Adipose tissue (tissue), 3 donors: ENCODE measurements around the gene PGM5. TPM values are rescaled to one million over a fixed set of nuclear protein-coding genes. Genes with fewer than 3 reads are reported as not detected.

Experiments
- H3K27ac ChIP-seq: one replicate; pipeline ENCODE4 v1.5.1; 2013; ENCODE audit warnings: low read depth, low read length
- WGBS, 3 donors: extraction: QIAGEN DNeasy Blood & Tissue Kit; methylation state at CpG; one replicate each; pipeline ENCODE4 v1.1.7; 2013; 5-methylcytosine and 5-hydroxymethylcytosine counted together
- polyA plus RNA-seq, 3 donors: library from polyadenylated mRNA; stranded (reverse); fragments of 200-250 nt; gene quantifications; one replicate each; pipeline ENCODE4 v1.2.3, GENCODE V29; 2013
- donor health status: healthy with polysubstance abuse.
- donor health status: Bipolar disorder and iron deficiency.
- donor health status: healthy.

PGM5 gene
- polyA plus RNA-seq, 3 donors, result 2.3 to 30.0 (median 12.1) TPM

DNA sequence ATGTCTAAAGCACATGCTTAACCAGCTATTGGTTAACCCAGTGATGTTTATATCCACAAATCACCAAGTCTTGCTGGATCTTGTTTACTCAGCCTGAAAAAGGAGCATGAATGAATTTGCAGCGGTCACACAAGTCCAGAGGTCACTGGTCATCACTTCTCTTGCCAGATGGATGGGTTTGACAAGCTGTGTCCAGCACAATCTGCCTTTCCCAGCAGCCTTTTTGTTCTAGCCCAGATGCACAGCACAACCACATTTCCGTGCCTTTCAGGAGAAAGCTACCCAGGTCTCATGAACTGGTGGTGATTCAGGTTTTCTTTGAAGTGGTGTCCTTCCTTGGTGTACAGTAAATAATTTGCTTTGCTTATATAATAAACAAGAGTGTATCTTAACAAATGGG lies 152.1 kb downstream of the PGM5 start:
- no peak overlapping the region for H3K27ac ChIP-seq
- WGBS, 3 donors, result 68 to 84% (median 82%) methylated on average over 2 of the region's 2 CpGs

DNA sequence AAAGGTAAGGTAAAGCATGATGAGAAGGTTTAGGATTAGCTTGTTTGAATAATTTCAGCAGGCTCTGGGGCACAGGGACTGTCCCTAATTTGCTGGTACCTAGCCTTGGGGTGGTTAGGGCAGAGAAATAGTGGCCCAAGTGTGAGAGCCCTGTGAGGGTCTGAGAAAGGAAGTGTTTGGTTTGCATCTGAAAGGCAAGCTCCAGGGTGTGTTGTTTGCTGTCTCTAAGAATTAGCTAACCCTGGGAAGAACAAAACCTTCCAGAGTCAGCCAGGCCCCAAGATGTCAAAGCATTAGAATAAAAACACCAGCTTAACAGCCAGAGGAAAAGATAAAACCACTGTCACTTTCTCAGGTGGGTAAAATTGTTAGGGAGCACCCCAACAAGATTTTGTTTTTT lies 153.3 kb downstream of the PGM5 start:
- H3K27ac ChIP-seq, result no peak overlapping the region

DNA sequence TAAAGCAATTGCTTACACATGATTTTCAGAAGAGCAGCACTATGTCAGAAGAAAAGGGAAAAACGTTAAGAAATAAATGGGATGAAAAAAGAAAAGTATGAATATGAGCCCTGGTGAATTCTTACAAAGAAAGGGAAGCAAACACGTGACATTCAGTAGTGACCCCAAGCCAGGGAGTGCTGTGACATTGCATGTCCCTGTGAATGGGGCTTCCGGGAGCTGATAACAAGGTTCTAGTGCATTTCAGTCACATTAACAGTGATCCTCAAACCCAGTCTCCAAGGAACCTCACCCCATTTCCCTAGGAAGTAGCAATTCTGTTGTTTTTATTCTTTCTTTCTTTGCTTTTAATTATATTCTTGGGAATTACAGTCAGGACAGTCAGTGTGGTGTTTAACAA lies 157.0 kb downstream of the PGM5 start:
- no peak overlapping the region for H3K27ac ChIP-seq
- WGBS, 3 donors, result 68 to 80% (median 76%) methylated on average over 3 of the region's 3 CpGs

DNA sequence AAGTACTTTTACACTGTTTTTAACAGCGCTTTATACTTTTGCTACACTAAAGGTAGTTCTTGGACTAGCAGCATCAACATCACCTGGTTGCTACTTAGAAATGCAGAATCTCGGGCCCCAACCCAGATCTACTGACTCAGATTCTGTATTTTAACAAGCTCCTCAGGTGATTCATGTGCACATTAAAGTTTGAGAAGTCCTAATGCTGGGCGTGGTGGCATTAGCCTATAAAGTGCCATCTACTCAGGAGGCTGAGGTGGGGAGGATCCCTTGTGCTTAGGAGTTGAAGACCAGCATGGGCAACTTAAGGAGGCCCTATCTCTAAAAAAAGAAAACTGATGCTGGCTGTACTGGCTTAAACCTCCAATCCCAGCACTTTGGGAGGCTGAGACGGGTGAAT lies 157.6 kb downstream of the PGM5 start:
- H3K27ac ChIP-seq, result no peak overlapping the region
- WGBS, 3 donors, result 91 to 97% (median 94%) methylated on average over 4 of the region's 4 CpGs

DNA sequence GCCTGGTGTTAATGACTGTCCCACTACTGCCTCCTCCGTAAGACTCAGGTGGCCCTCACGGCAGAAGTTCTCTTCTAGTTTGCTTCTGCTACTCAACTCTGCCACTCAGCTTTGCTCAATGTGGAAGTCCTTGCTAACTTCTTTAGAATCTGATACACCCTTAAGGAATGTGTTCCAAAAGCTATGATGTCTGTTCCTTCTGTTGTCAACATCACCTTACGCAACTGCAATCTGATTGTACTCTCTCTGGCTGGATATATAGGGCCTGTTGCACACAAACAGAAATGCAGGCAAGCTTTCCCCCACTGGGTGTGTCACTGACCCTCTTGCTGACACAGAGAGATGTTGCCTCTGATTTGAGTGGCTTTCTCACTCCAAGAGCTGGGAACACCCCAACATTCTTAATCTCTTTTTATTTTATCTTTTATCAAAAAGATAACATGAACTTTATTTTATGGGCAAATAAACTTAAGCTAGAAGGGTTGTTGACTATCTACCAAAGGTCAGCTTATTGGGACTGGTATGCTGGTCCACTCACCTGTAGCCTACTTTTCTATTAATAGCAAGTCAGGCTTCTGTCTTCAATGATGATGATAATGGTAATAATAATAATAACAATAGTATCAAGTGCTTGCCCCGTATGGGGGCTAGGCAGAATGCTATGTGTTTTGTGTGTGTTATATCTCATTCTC lies 159.1 kb downstream of the PGM5 start:
- 86 to 92% (median 88%) methylated on average over 4 of the region's 4 CpGs for WGBS, 3 donors
- H3K27ac ChIP-seq, result no peak overlapping the region

DNA sequence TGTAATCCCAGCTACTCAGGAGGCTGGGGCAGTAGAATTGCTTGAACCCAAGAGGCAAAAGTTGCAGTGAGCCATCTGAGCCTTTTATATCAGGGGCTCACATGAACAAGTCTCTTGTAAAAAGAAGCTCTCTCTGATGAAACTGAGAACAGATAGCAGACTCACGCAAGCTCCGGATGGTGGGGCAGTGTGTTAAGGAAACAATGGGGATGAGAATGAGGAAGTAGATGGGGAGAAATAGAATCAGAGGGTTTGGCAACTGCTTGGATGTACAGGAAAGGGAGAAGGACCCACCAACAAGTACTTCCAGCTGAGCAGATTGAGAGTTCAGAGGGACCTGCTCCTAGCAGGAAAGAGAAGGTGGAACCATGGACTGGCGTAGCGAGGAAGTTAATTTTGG lies 165.7 kb downstream of the PGM5 start:
- H3K27ac ChIP-seq, result no peak overlapping the region
- 43 to 67% (median 49%) methylated on average over 4 of the region's 4 CpGs for WGBS, 3 donors

DNA sequence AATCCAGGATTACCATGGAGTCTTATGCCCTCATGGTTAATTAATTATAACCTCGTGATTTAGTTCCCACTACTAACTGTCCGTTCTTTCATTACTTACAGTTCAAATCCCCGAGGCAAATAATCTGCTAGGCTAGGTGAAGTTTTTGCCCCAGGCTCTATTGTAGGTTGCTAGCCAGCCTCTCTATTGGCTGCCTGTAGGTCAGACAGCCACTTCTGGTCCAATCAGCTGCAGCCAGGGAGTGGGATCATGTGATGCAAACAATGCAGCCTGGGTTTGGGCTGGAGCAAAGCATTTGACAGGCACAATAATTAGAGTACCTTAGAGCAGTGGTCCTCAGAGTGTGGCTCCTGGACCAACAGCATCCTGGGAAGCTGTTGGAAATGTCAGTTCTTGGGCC lies 166.5 kb downstream of the PGM5 start:
- 74 to 97% (median 92%) methylated on average over 3 of the region's 3 CpGs for WGBS, 3 donors
- no peak overlapping the region for H3K27ac ChIP-seq

DNA sequence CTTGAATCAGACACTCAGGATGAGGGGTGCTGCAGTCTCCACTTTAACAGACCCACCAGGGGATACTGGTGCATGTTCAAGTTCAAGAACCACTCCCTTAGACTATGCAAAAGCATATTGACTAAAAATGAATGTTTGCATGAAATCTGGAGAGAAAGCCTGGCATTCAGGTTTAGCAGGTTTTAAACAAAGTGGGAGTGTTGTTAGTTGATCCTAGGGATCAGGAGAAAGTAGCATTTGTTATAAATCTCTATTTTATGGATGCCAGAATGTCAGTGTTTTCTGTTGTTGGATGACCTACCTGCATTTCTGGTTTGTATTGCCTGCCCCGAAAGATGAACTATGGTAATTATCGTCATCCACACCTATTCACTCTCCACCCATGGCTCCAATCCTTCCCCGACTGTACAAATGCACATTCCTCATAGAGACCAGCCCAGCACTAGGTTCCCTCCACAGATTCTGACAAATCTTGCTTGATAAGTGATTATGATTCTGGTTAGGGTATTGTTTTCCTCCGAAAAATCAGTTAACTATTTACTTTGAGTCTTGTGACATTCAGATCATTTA lies 167.0 kb downstream of the PGM5 start:
- WGBS, 3 donors, result 48 to 88% (median 86%) methylated on average over 4 of the region's 4 CpGs
- H3K27ac ChIP-seq, result no peak overlapping the region

DNA sequence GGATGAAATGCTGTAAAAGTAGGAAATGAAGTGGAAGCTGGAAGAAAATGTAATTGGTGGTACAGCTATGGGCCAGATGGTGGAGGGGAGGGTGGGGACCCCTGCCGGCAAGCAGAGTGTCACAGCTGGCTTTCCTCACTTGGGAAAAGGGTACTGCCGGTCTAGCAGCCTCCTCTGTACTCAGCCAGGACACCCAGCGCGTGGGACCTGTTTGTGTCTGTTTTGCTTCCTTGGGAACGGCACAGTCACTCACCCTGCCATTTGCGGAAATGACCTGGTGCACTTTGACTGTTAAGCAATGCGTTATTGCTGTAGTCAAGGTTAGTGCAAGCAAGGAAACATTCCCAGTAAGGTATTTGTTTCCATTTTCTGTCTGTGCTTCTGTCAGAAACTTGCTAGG lies 174.2 kb downstream of the PGM5 start:
- 26 to 56% (median 54%) methylated on average over 7 of the region's 7 CpGs for WGBS, 3 donors
- H3K27ac ChIP-seq, result no peak overlapping the region

DNA sequence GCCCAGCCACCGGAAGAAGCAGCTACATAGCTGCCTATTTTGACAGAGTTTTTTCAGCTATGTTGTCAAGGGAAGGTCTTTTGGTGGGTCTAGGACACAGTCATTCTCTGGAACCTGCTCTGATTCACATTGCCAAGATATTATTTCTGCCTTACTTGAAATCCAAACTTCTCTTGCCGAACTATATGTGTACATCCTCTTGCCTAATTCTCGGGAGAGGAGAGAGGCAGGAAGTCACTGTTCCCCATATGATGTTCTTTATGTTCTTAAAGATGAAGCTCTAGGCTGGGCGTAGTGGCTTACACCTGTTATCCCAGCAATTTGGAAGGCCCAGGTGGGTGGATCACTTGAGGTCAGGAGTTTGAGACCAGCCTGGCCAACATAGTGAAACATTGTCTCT lies 175.7 kb downstream of the PGM5 start:
- WGBS, 3 donors, result 68 to 84% (median 72%) methylated on average over 4 of the region's 4 CpGs
- H3K27ac ChIP-seq, result no peak overlapping the region

DNA sequence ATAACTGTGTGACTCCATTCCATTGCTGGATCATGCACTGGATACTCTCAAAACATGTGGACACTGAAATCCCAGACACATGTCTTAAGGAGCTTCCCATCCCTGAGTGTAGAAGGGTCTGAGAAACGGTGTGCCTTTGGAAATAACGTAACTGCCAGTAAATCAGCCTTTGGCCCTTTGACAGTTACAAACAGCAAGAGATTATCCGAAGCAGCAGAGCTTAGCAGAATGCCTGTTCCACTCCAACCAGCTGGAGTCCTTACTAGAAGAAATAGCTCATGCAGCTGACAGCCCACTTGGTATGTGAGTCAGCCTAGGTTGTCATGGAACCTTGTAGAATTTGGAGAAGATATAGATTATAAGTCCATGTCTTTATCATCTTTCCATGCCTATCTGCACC lies 177.3 kb downstream of the PGM5 start:
- WGBS, 3 donors, result 69 to 84% (median 71%) methylated on average over 3 of the region's 3 CpGs
- H3K27ac ChIP-seq, result no peak overlapping the region

DNA sequence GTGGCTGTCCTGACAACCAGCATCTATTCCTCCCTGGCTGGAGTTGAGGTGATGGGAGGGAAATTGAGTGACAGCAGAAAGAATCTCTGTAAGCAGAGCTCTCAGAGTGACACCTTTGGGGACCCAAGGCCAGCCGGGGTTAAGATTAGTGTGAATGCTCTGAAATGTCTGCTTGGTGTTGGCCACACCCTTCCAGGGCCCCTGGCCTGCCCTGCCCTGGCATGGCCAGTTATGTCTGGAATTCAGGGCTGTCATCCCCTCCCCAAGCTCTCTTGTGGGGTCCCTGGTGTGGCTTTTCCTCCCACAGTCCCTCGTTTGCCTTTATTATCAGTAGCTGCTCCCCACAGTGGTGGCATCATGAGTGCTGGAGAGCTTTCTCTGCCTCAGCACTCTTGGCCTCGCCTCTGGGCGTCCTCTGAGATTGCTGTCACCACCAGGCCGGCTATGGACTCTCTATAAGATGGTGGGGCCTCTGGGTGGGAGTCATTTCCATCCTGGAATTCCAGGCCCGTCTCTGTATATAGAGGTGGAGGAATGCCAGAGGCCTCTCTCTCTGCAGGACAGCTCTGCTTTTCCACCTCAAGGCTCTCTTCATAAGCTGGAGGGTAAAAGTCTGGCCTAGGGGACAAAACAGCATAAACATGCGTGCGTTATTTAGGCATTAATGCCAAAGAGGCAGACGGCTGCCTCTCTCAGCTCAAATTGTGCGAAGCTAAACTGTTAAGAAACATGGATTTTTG lies 180.6 kb downstream of the PGM5 start:
- WGBS, 3 donors, result 75 to 80% (median 78%) methylated on average over 10 of the region's 10 CpGs
- no peak overlapping the region for H3K27ac ChIP-seq

DNA sequence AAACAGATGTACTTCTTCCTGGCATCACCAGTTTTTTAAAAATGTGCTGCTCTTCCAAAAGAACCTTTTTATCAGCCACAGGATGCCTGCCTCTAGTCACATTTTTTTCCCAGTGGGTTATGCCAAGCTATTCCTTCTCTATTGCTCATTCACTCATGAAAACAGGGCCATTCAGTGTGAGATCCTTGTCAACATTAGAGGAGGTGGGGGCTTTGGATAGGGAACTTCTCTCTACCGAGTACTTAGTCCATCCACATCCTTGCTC lies 181.1 kb downstream of the PGM5 start:
- WGBS, 3 donors, result 81 to 94% (median 92%) methylated on average over 1 of the region's 1 CpG
- H3K27ac ChIP-seq, result no peak overlapping the region

DNA sequence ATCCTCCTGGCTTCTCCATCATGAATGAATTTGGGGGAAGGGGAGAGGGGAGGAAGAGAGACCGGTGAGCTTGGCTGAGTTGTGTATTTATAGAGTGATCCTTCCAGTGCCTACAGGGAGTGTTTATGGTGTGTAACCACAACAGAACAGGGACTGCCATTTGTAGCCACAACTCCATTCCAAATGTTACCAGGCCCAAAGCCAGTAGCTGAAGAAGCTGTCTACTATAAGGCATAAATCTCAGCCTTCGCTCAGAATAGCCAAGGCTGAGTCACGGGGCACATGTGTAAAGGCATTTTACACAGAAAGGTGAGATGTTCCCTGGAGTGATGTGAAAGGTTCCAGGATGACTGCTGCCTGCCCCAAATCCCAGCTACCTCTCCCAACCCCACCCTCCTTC lies 181.8 kb downstream of the PGM5 start:
- WGBS, 3 donors, result 66 to 89% (median 67%) methylated on average over 3 of the region's 3 CpGs
- no peak overlapping the region for H3K27ac ChIP-seq

DNA sequence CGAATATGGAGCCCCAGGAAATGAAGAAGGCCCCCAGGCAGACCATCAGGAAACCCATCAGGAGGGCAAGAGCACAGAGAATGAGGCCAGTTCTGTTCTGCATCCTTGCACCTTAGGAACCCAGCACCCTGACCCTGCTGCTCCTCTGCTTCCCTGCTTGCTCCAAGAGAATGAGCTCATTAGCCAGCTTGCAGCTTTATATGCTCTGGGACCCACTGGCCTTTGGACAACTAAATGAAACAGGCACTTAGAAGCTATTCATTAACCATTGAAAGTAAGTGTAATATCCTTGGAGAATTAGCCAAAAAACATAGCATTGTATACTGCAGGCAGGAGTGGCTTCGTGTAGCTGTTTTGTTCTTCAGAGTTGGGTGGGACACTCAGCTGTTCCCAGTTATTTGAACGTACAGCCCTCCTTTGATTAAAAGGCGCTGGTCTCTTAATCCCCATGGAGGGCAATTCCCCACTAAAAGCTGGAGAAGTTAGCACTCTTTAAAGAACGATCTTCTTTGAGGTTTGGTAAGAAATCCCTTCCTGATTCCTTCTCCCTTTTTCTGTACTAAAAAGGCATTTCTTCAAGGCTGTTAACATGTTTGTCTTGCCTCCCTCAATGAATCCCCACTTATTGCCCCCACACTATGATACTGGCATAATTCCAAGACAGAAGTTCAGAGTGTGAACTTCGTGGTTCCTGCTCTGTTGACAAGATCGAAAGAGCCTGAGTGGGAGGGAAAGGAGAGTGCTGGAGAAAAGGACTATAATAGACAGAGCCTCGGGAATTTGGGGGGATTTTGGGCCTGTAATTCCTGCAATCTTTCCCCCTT lies 184.5 kb downstream of the PGM5 start, which contains the start of gene TMEM252:
Gene TMEM252 (minus strand): TSS at position 172 of the 824 bp plus-strand sequence. CDS start 69 bp downstream, at position 103.
- 25 to 33% (median 33%) methylated on average over 8 of the region's 8 CpGs for WGBS, 3 donors
- H3K27ac ChIP-seq, result no peak within 1 kb of the TSS

DNA sequence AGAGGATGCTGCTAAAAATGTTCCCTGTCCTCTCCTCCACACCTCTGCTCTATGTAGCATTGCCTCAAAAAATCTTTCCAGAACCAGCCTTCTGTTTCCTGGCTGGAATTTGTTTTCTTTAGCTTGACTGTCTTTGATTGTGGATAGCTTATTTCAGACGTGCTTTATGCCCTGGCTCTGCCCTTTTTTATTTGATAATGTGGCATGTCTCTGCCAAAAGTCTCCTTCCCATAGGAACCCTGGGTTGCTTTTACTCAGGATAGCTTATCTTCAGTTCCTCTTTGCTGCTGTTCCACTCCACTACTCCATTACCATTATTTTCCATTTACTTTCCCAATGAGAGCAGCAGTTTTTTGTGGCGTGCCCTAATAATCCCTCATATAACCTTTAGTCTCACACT lies 185.2 kb downstream of the PGM5 start:
- 41 to 53% (median 45%) methylated on average over 2 of the region's 2 CpGs for whole genome bisulfite sequencing, 3 donors
- H3K27ac ChIP-seq, result no peak overlapping the region

DNA sequence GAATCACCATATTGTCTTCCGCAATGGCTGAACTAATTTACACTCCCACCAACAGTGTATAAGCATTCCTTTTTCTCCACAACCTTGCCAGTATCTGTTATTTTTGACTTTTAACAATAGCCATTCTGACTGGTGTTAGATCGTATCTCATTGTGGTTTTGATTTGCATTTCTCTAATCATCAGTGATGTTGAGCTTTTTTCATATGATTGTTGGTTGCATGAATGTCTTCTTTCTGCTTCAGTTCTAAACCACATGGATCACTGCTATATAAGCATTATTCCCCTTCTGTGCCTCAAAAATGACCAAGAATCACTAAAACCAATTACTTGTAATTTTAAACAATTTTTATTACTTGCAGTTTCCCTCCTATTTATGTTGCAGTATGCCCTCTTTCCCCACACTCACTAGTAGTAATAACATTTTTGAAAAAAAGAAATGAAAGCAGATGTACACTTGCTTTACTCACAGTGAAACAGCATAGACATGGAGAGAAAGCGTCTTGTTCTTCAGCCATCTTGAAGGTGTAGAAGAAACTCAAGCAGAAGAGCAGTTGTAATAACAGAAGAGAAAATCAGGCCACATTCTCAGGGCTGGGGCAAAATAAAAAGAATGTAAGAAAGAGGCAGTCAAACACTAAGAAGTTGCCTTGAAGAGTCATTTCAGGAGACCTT lies 188.8 kb downstream of the PGM5 start:
- H3K27ac ChIP-seq, result no peak overlapping the region
- WGBS, 3 donors, result 88 to 93% (median 89%) methylated on average over 3 of the region's 3 CpGs

DNA sequence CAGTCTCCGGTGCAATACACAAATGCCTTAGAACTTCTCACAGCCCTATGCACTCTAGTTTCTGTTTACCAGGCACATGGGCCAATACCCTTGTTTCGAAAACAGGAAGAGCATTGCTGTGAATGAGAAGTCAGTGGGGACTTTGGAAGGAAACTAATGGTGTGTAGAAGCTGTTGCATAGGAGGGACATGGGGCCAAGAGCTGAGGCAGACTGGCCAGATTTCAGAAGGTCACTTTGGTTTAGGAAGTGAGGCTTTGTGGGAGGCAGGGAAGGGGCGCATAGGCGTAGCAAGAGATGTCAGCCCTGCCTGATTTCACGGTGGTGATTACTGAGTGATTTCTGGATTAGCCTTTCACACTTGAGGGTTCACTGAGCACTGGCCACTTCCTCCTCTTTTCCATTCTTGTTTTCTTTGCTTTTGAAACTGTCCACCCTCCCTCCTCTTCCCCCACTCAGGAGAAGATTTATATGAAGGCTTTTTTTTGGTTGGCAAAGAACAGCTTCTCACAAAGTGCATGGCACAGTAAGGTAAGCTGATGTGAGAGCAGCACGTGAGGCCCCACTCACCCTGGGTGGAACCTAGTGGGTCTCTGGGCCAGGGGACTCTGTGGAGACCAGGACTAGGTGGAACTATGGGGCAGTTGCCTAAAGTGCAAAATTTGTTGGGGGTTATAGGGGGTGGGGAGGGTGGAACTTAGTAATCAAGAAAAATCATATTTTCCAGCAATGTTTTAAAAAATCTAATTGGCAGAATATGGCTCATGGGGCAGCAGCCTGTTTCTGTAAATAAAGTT lies 190.4 kb downstream of the PGM5 start:
- no peak overlapping the region for H3K27ac ChIP-seq
- 26 to 79% (median 28%) methylated on average over 6 of the region's 6 CpGs for WGBS, 3 donors
